ENCODE measurements around the gene CRYBB1.

The CRYBB1 gene

DNA sequence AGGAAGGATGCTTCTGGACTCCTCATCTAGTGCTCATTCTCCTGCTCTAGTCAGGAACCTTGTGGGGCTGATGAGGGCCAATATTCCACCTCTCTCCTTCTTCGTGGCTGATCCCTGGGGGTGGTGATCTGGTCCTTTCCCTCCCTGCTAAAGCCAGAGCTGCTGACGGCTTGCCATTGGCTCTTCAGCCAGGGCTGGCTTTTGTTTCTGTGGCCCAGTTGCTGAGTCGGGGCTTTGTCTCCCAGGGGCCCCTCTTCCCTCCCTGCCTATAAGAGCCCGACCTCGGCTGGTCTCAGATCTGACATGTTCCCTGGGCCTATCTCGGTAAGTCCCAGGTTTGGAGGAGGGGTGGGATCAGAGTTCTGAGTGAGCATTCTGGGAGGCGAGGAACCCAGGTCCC lies 3.8 kb upstream of the CRYBB1 start, which contains the start of gene CRYBA4:
Gene CRYBA4, plus strand, starts transcription at position 301 of the 400 bp plus-strand sequence. CDS start 634 bp downstream, outside the sequence.
- TF ChIP-seq, protein P1, sequence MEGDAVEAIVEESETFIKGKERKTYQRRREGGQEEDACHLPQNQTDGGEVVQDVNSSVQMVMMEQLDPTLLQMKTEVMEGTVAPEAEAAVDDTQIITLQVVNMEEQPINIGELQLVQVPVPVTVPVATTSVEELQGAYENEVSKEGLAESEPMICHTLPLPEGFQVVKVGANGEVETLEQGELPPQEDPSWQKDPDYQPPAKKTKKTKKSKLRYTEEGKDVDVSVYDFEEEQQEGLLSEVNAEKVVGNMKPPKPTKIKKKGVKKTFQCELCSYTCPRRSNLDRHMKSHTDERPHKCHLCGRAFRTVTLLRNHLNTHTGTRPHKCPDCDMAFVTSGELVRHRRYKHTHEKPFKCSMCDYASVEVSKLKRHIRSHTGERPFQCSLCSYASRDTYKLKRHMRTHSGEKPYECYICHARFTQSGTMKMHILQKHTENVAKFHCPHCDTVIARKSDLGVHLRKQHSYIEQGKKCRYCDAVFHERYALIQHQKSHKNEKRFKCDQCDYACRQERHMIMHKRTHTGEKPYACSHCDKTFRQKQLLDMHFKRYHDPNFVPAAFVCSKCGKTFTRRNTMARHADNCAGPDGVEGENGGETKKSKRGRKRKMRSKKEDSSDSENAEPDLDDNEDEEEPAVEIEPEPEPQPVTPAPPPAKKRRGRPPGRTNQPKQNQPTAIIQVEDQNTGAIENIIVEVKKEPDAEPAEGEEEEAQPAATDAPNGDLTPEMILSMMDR (IDR thresholded peaks at IDR 0.05), result no peak

DNA sequence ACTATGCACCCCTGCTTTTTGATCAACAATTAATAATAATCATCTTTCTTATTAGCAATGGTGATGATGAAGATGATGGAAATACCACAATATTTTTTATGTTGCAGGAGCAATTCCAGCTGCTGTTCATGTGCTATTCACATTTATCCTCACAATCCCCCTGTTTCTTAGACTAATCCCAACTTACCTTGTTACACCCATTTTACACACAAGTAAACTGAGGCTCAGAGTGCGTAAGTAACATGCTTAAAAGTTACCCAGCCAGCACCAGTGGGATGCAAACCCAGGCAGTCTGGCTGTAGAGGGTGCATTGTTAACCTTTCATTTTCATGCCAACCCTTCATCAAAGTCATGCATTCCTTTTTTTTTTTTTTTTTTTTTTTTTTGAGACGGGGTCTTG lies 2.4 kb upstream of the CRYBB1 start:
- intact Hi-C loops (cut with DNase I; ENCODE audit: low total_unique reads), result no loop called here
- Histone ChIP-seq H3K4me3 (no peak overlapping the region), H3K27ac (no peak overlapping the region), H3K9me3 (no peaks in the 10 kb centered on the region), H3K27me3 (peaks cover 0 to 41% of the 10 kb centered on the region in 2 donors), H3K36me3 (no peaks in the 10 kb centered on the region), H3K4me1 (no peaks in the 10 kb centered on the region)
- DNase-seq, result no peak
- TF ChIP-seq, protein P1 (IDR thresholded peaks at IDR 0.05), result no peak

More for the DNA sequence above, 3.8 kb upstream of the CRYBB1 start, which contains the start of gene CRYBA4:
- H3K36me3 ChIP-seq, result no peaks in the 10 kb centered on the region
- H3K27ac ChIP-seq, result no peak within 1 kb of the TSS
- peaks cover 0 to 31% of the 10 kb centered on the region in 2 donors for H3K27me3 ChIP-seq
- no peak within 1 kb of the TSS for H3K4me3 ChIP-seq
- no peak for DNase-seq
- intact Hi-C loops (cut with DNase I; ENCODE audit: low total_unique reads), result no loop called here
- H3K9me3 ChIP-seq, result no peaks in the 10 kb centered on the region
- no peaks in the 10 kb centered on the region for H3K4me1 ChIP-seq

DNA sequence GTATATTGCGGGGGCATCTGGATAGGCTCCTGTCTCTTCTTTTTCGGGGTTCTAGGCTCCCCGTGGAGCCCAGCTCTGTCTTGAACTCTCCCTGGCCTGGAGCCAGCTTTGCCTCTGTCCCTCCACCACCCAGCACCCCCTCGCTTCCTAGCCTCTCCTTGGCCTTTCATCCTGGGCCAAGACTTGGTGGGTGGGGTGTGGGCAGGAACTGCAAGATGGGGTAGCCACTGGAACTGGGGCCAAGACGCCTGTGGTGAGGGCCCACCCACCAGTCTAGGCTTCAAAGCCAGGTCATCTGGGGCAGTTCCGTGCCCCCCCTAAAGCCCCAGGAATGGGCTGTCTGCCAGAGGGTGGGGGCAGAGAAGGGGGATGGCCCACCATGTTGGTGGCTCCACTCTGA lies 1.7 kb upstream of the CRYBB1 start:
- no peaks in the 10 kb centered on the region for H3K36me3 ChIP-seq
- peaks cover 0 to 48% of the 10 kb centered on the region in 2 donors for H3K27me3 ChIP-seq
- TF ChIP-seq, protein P1 (IDR thresholded peaks at IDR 0.05), result no peak
- no peaks in the 10 kb centered on the region for H3K9me3 ChIP-seq
- H3K4me1 ChIP-seq, result no peaks in the 10 kb centered on the region
- intact Hi-C loops (cut with DNase I; ENCODE audit: low total_unique reads), result no loop called here
- H3K27ac ChIP-seq, result no peak overlapping the region
- no peak overlapping the region for H3K4me3 ChIP-seq
- no peak for DNase-seq

DNA sequence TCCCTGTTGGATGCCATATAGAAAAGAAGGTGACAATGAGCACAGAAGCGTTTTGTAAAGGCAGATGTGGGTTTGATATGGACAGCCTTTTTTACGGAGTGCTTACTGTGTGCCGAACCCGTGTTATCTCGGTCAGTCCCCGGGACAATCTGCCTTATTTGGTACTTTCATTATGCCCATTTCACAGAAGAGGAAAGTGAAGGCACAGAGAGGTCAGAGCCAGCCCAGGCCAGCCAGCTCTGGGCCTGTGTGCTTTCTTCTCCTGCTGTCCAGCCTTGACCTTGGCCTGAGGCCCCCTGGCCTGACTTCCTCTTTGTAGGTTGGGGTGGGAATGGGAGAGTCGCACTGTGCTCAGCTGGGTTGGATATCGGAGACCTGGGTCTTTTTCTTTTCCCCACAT lies 628 bp upstream of the CRYBB1 start:
- Histone ChIP-seq H3K9me3 (no peaks in the 10 kb centered on the region), H3K27me3 (peaks cover 0 to 53% of the 10 kb centered on the region in 2 donors), H3K36me3 (no peaks in the 10 kb centered on the region), H3K27ac (no peak overlapping the region), H3K4me1 (no peaks in the 10 kb centered on the region), H3K4me3 (no peak overlapping the region)
- TF ChIP-seq, protein P1 (IDR thresholded peaks at IDR 0.05), result no peak
- intact Hi-C loops (cut with DNase I; ENCODE audit: low total_unique reads), result no loop called here
- DNase-seq, result no peak

DNA sequence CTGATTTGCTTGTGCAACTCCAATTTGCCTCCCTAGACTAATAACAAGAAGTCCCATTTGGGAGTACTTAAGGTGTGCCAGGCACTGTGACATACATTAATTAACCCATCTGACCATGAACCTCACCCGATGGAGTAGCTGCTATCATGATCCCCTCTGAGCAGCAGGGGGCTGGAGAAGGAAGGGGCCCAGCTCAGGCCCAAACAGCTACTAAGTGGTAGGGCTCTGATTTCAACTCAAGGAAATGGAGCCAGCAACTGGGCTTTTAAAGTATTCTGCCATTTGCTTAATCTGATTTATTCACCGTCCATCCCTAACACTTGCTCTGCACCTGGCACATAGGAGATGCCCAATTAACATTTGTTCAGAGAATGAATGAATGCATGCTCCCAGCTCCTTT lies 1.2 kb downstream of the CRYBB1 start:
- intact Hi-C loops (cut with DNase I; ENCODE audit: low total_unique reads), result no loop called here
- Histone ChIP-seq H3K4me1 (no peaks in the 10 kb centered on the region), H3K9me3 (no peaks in the 10 kb centered on the region), H3K27ac (no peak overlapping the region), H3K27me3 (peaks cover 0 to 50% of the 10 kb centered on the region in 2 donors), H3K4me3 (no peak overlapping the region), H3K36me3 (no peaks in the 10 kb centered on the region)
- TF ChIP-seq, protein P1 (IDR thresholded peaks at IDR 0.05), result no peak
- DNase-seq, result no peak
